WTC11 (cell line): Measurements from ENCODE around the gene REXO2. TPM values are rescaled to one million over a fixed set of nuclear protein-coding genes. Genes with fewer than 3 reads are reported as not detected.
A peak's percentile ranks its signal among the peaks of the same experiment; 100 is the strongest.

Source experiments
- ATAC-seq: fragments of 200-7000 bp; cut with Tn5 transposase; 2 replicates; pipeline ENCODE4 v1.10.0; 2021; ENCODE audit warnings: mild to moderate bottlenecking, moderate library complexity
- CTCF ChIA-PET: fragments of 300-600 bp; sonication (Branson Sonifier 250); formaldehyde crosslinking; loops from one replicate; lab custom pipeline; 2021; ENCODE audit warnings: antibody characterized with exemption; lab: Charles Lee
- POLR2A ChIA-PET: fragments of 350-600 bp; sonication (Branson Sonifier 250); formaldehyde crosslinking; loops from one replicate; lab custom pipeline; 2021; ENCODE audit warnings: antibody characterized with exemption; lab: Charles Lee
- DNase-seq: peaks from one replicate; pipeline ENCODE4 v3.0.0; 2021; ENCODE audit warnings: low spot score
- H3K27ac Mint-ChIP-seq: 2 replicates; pipeline ENCODE4 v1.8.0; 2021; ENCODE audit warnings: mixed read lengths
- H3K27me3 Mint-ChIP-seq: 2 replicates; pipeline ENCODE4 v1.8.0; 2021; ENCODE audit warnings: low read depth, mild to moderate bottlenecking, moderate library complexity, mixed read lengths
- H3K36me3 Mint-ChIP-seq: 2 replicates; pipeline ENCODE4 v1.8.0; 2021; ENCODE audit warnings: mixed read lengths
- H3K4me1 Mint-ChIP-seq: 2 replicates; pipeline ENCODE4 v1.8.0; 2022; ENCODE audit warnings: mixed read lengths
- H3K4me3 Mint-ChIP-seq: 2 replicates; pipeline ENCODE4 v1.8.0; 2021; ENCODE audit warnings: mild to moderate bottlenecking, moderate library complexity, mixed read lengths
- H3K9me3 Mint-ChIP-seq: 2 replicates; pipeline ENCODE4 v1.8.0; 2021; ENCODE audit warnings: mixed read lengths
- ARID4B ChIP-seq: sonication (generic); formaldehyde crosslinking; IDR thresholded peaks from 2 replicates; pipeline ENCODE4 v1.8.0; 2023; ENCODE audit warnings: missing genetic modification reagents, mild to moderate bottlenecking, borderline replicate concordance
- CREM ChIP-seq: sonication (generic); formaldehyde crosslinking; IDR thresholded peaks from 2 replicates; pipeline ENCODE4 v1.8.1; 2022; ENCODE audit warnings: mild to moderate bottlenecking, missing genetic modification reagents, moderate library complexity
- E2F1 ChIP-seq: sonication (generic); formaldehyde crosslinking; IDR thresholded peaks from 2 replicates; pipeline ENCODE4 v1.8.0; 2022; ENCODE audit warnings: mild to moderate bottlenecking, missing genetic modification reagents
- HMGA2 ChIP-seq: fragments of 250-450 bp; sonication (Bioruptor Pico); IDR thresholded peaks from 2 replicates; pipeline ENCODE4 v1.4.0; 2021; ENCODE audit warnings: mild to moderate bottlenecking, moderate library complexity
- JAZF1 ChIP-seq: fragments of 250-450 bp; sonication (Bioruptor Pico); IDR thresholded peaks from 2 replicates; pipeline ENCODE4 v1.9.0; 2021; ENCODE audit warnings: moderate library complexity, mild to moderate bottlenecking, inconsistent platforms
- MYBL2 ChIP-seq: sonication (generic); formaldehyde crosslinking; IDR thresholded peaks from 2 replicates; pipeline ENCODE4 v1.8.1; 2023; ENCODE audit warnings: mild to moderate bottlenecking, moderate library complexity, missing genetic modification reagents
- NR2C2 ChIP-seq: sonication (generic); formaldehyde crosslinking; IDR thresholded peaks from 2 replicates; pipeline ENCODE4 v1.8.0; 2022; ENCODE audit warnings: mild to moderate bottlenecking, missing genetic modification reagents
- PRDM15 ChIP-seq: sonication (generic); formaldehyde crosslinking; IDR thresholded peaks from 2 replicates; pipeline ENCODE4 v1.8.0; 2022; ENCODE audit warnings: missing genetic modification reagents
- ZBTB21 ChIP-seq: sonication (generic); formaldehyde crosslinking; IDR thresholded peaks from 2 replicates; pipeline ENCODE4 v1.8.1; 2023; ENCODE audit warnings: mild to moderate bottlenecking, missing genetic modification reagents, borderline replicate concordance
- ZNF281 ChIP-seq: sonication (generic); formaldehyde crosslinking; IDR thresholded peaks from 2 replicates; pipeline ENCODE4 v1.8.0; 2023; ENCODE audit warnings: mild to moderate bottlenecking, missing genetic modification reagents
- ZNF396 ChIP-seq: fragments of 250-450 bp; sonication (Bioruptor Pico); IDR thresholded peaks from 2 replicates; pipeline ENCODE4 v1.8.0; 2021; ENCODE audit warnings: mild to moderate bottlenecking, moderate library complexity, borderline replicate concordance
- ZNF416 ChIP-seq: fragments of 250-450 bp; sonication (Bioruptor Pico); IDR thresholded peaks from 2 replicates; pipeline ENCODE4 v1.9.0; 2021; ENCODE audit warnings: mild to moderate bottlenecking, inconsistent platforms
- total RNA-seq: library from RNA; stranded (reverse); gene quantifications from 3 replicates; pipeline ENCODE4 v1.2.3, GENCODE V29; 2021

REXO2 gene
- total RNA-seq, 1 experiment from 2014 or later, result 98.8 TPM

GRCh38 chr11:114478768-114479167 lies 39.5 kb downstream of the REXO2 start (continued):
- TF ChIP-seq E2F1 (CRISPR knock-in tag), result no peak
- TF ChIP-seq, all 79 proteins: peak for 0

GRCh38 chr11:114479331-114479730 lies 40.1 kb downstream of the REXO2 start:
- no peak for ATAC-seq
- no peak for TF ChIP-seq ZNF416
- no peak for TF ChIP-seq ZNF396
- no peak for TF ChIP-seq ARID4B (CRISPR knock-in tag)
- no peak for TF ChIP-seq MYBL2
- no peak for TF ChIP-seq HMGA2 (CRISPR knock-in tag)
- no peak for TF ChIP-seq ZNF281
- TF ChIP-seq NR2C2, result no peak
- TF ChIP-seq E2F1 (CRISPR knock-in tag), result no peak
- Mint-ChIP-seq H3K4me3 (no peak overlapping the region), H3K36me3 (peaks cover 14% of the 10 kb centered on the region), H3K27ac (peak overlapping the region; percentile 58), H3K4me1 (peaks cover 84% of the 10 kb centered on the region), H3K27me3 (no peaks in the 10 kb centered on the region; the same call in 1 of the 2 replicates), H3K9me3 (peaks cover 20% of the 10 kb centered on the region)
- no peak for DNase-seq
- ChIA-PET POLR2A (no interaction called here), CTCF (interaction anchor here (1.1 kb wide), 1 partner anchor 139 kb away, joined by 3 read pairs; no protein-coding TSS in a partner anchor)

DNA sequence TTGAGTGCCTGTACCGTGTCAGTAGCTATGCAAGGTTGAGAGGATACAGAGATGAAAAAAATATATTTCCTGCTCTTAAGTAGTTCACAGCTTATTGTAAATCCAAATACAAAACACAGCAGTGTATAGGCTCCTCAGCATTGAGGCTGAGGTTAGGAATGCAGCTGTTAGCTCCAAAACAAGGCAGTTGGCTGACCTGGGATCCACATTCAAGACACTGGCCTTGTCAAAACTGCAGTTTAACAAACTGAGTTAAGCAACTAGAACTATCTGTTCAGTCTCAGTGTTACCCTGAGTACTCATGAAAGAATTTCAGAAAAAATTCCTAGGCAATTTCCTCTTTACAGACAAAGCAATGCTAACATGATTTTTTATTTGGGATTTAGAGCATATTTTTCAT lies 42.8 kb downstream of the REXO2 start:
- peaks cover 5% of the 10 kb centered on the region; the same call in 1 of the 2 replicates for H3K36me3 Mint-ChIP-seq
- no peak for TF ChIP-seq CREM (CRISPR knock-in tag)
- TF ChIP-seq JAZF1, result no peak
- TF ChIP-seq ZBTB21, result no peak
- TF ChIP-seq PRDM15 (CRISPR knock-in tag), result peak; percentile 38; the same call in 1 of the 2 replicates
- no peak overlapping the region for H3K4me3 Mint-ChIP-seq
- H3K9me3 Mint-ChIP-seq, result peaks cover 11% of the 10 kb centered on the region
- peak overlapping the region; percentile 26; the same call in 1 of the 2 replicates for H3K27ac Mint-ChIP-seq
- H3K27me3 Mint-ChIP-seq, result no peaks in the 10 kb centered on the region; the same call in 1 of the 2 replicates
- ChIA-PET CTCF (interaction anchor here (1.5 kb wide), 1 partner anchor 43 kb away, joined by 3 read pairs; no protein-coding TSS in a partner anchor), POLR2A (no interaction called here)
- ATAC-seq (peak; percentile 43), DNase-seq (no peak)
- peaks cover 70% of the 10 kb centered on the region for H3K4me1 Mint-ChIP-seq
